HG03135 (cell line): Measurements from ENCODE around the gene TMEM205.
"Not testable (repeated sequence)": the region's sequence is repeated elsewhere in the genome, so short reads cannot be mapped to it uniquely, and the experiment has no call there.

ENCODE experiments used
- ATAC-seq: cut with Tn5 transposase; IDR thresholded peaks from one replicate; pipeline ENCODE4 v1.9.1; 2021; ENCODE audit warnings: mild to moderate bottlenecking, moderate library complexity; ENCODE audit not compliant: unreplicated experiment

TMEM205 gene

DNA sequence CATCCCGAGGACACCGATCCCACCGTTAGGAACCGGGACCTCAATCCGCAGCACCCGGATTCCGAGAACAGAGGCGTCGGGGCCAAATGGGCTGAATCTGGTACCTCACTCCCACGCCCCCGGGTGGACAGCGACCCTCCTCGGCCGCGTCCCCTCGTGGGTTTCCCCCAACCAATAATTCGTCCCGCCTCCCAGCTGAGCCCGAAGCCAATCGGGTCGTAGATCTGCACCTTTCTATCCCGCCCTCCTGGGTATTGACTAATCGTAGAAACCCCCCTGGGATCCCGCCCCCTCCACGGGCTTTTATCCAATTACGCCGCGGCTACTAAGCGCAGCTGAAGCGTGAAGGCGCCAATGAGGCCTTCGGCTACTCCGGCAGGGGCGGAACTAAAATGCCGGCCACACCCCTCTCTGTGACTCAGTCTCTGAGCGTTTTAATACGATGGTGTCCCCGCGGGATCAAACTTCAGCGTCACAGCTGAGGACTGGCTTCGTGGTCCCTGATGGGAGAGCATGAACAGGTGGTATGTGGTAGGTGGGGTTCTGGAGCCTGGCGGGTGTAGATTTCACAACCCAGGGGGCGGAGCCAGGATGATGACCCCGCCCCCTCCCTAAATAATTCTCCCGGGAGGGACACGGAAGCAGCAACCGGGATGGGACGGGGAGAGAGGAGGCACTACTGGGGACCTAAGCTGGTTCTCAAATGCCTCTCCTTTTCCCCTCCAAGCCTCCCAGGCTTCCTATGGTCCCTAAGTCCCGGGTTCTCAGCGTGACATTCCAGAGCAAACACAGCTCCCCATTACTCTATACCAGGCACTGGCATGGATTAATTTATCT lies at the start of gene TMEM205, which contains the start of gene CCDC159:
TMEM205 (minus strand) TSS at position 165 of the 837 bp plus-strand sequence. CDS start 649 bp downstream, outside the sequence.
CCDC159 (plus strand) TSS at position 416 of the 837 bp plus-strand sequence; CDS start at position 504, 88 bp downstream.
- peak; percentile 89 for ATAC-seq

DNA sequence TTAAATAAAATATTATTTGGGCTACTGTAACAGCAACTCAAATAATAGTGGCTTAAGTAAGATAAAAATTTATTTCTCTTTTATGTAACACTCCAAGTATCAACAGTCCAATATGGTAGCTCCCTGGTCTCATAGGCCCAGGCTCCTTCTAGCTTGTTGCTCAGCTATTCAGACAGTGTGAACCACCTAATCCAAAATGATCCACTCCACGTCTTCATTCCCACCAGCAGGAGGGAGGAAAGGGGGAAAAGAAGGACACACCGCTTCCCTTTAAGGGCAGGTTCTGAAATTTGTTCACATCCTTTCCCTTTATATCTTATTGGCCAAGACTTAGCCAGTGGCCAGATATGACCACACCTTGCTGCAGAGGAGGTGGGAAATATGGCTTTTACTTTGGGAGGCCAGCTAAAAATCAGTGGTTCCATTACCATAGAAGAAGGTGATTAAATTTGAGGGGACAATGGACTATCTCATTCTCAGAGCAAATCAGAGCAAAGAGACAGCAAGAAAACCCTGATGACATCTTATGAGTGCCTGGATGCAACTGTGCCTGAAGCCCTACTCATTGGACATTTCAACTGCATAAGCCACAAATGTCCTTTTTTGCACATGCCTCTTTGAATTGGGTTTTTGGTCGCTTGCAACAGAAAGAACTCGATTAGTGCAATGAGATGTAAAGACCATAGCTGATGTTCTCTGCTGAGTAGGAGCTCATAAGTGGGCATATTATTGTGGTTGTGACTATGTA lies 45.0 kb upstream of the TMEM205 start:
- no peak for ATAC-seq

DNA sequence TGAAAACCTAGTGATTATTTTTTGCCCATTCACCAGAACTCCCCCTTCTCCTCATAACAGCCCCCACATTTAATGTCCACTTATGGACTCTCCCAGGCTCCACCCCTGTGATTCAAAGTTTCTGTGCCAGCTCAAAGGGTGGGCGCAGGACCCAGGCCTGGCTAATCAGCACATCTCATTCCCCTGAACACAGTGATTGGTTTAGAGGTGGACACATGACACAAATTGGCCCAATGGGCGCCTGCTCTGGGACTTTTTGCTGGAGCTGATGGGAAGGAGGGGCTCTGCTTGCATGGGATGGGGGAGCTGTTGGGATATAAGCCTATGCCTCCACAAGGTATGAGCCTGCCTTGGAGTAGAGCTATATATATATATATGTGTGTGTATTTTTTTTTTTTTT lies 44.3 kb upstream of the TMEM205 start:
- ATAC-seq, result no peak

DNA sequence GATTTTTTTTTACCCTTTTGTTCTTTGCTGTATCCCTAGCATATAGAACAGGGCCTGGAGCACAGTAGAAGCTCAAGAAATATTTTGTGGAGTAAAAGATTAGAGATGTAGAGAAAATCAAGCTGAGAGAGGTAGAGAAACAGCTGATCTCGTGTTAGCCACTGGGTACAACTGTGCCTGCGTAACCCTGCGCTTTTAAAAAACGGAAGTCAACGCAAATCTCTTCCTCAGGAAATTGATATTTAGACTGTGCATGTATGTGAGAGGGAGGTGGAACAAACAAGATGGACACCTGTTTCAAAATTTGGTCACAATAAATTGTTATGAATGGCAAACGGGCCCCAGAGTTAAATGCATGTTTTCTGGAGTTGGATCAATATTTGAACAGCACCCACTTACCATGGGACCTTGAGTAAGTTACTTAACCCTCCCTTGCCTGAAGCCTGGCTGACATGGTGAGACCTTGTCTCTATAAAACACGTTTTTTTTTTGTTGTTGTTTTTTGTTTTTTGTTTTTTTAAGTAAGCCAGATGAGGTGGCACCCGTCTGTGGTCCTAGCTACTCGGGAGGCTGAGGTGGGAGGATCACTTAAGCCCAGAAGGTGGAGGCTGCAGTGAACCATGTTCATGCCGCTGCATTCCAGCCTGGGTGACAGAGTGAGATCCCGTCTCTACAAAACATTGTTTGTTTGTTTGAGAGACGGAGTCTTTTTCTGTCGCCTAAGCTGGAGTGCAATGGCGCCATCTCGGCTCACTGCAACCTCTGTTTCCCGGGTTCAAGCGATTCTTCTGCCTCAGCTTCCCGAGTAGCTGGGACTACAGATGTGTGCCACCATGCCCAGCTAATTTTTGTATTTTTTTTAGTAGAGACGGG lies 41.3 kb upstream of the TMEM205 start:
- no peak for ATAC-seq

DNA sequence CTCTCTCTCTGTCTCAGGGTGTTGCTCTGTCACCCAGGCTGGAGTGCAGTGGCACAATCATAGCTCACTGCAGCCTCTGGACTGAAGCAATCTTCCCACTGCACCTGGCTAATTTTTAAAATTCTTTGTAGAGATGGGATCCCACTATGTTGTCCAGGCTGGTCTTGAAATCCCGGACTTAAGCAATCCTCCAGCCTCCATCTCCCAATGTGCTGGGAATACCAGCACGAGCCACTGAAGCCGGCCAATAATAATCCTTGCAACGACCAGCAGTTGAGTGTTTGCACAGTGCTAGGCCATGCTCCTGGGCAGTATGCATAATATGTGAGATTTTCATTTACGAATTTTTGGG lies 38.7 kb upstream of the TMEM205 start:
- no peak for ATAC-seq

DNA sequence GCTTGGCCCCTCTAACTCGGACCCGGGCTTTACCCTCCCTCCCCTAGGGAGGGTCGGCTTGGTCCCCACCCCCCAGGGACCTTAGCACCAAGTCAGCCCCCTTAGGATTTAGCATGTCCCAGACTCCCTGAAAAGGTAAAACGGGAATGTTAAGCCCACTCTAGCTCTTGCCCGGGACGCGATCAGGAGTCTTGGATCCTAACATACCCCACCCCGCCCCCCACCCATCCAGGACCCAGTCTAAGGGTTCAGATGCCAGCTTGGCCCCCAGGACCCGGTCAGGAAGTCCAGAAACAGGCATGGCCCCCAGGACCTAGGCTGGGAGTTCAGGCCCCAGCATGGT lies 37.6 kb upstream of the TMEM205 start:
- no peak for ATAC-seq

DNA sequence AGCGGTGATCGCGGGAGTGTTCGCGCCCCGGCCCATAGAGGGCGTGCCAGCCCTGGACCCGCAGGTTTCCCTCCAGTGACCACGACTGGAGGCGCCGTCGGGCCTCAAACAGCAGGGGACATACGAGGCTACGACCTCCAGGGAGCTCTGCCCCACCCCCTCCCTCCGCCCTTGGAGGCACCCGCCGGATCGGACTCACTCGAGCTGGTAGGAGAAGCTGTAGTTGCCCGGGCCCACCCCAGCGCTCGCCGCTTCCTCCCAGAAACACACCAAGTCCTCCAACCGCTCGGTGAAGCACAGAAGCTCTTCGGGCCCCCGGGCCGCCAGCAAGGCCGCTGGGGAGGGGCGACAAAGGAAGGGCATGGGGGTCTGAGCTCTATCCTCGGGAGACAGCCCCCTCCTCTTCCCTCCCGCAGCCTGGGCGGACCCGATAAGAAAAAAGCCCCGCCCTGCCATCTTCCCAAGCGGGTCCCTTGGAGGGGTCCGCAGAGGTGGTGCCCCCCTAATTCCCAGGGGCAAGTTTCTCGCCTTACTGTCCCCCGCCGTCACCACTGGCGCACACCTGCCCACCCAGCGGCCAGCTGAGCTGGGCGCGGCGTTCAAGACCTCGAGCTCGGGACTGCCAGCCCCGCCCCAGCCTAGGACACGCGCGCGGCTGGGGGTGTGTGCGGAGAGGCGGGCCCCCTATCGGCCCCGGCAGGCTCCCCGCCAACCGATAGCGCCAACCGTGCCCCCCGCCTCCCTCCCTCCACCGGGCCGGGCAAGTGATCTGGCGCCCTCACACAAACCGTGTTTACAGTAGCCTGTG lies 37.0 kb upstream of the TMEM205 start:
- ATAC-seq, result no peak

DNA sequence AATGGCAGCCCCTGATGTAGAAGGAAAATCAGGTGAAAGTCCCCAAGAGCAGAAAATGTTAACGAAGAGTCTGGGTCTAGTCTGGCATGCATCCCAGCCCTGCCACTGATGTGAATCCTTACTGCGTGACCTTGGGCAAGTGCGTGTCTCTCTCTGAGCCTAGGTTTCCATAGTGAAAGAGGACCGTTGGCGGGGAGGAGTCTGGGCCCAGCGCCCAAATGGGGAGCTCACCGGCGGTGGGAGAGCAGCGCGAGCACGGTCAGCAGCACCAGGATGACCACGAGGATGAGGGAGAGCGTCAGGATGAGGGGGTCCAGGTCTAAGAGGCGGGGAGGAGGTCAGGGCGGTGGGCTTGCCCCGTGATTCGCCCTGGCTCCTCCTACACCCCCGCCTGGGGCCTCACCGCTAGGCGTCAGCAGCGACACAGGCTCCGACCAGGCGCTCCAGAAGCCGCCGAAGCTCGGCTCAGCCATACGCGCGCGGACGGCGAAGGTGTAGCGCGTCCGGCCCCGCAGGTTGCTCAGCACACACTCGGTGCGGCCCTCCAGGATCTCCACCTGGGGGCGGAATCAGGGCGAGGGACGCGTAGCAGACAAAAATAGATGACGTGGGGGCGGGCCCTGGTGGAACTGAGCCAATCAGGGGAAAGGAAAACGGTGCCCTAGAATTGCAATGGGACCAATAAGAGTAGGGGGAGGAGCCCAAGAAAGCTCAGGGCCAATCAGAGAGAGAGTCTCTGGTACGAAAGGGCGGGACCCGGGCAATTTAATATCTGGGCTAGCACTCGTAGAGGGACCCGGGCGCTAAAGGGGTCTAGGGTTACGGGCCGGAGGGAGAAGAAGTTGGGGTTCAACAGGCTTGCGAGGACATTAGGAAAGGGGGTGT lies 34.8 kb upstream of the TMEM205 start:
- ATAC-seq, result peak; percentile 67

DNA sequence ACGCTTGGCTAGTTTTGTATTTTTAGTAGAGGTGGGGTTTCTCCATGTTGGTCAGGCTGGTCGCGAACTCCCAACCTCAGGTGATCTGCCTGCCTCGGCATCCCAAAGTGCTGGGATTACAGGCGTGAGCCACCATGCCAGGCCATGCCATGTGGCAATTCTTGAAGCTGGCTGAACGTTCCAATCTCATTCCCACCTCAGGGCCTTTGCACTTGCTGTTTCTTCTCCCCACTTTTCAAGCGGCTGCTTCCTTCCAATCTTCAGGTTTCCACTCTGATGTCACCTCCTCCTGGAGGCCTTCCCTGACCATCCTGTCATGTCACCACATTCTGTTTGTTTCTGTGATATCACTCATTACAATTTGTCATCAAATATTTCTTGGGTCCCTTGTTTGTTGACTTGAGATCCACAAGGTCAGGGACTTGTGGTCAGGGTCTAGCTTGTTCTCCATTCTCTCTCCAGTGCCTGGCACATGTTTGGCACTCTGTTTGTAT lies 33.8 kb upstream of the TMEM205 start:
- ATAC-seq, result no peak

DNA sequence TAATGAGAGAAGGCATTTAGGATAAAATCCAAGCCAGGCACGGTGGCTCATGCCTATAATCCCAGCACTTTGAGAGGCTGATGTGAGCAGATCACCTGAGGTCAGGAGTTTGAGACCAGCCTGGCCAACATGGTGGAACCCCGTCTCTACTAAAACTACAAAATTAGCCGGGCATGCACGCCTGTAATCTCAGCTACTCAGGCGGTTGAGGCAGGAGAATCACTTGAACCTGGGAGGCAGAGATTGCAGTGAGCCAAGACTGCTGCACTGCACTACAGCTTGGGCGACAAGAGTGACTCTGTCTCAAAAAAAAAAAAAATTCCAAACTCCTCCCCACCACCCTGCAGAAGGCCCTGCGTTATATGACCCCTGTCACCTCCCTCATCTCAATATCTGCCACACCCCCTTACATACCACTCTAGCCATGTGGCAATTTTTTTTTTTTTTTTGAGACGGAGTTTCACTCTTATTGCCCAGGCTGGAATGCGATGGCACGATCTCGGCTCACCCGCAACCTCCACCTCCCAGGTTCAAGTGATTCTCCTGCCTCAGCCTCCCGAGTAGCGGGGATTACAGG lies 33.3 kb upstream of the TMEM205 start:
- ATAC-seq, result not testable (repeated sequence)

DNA sequence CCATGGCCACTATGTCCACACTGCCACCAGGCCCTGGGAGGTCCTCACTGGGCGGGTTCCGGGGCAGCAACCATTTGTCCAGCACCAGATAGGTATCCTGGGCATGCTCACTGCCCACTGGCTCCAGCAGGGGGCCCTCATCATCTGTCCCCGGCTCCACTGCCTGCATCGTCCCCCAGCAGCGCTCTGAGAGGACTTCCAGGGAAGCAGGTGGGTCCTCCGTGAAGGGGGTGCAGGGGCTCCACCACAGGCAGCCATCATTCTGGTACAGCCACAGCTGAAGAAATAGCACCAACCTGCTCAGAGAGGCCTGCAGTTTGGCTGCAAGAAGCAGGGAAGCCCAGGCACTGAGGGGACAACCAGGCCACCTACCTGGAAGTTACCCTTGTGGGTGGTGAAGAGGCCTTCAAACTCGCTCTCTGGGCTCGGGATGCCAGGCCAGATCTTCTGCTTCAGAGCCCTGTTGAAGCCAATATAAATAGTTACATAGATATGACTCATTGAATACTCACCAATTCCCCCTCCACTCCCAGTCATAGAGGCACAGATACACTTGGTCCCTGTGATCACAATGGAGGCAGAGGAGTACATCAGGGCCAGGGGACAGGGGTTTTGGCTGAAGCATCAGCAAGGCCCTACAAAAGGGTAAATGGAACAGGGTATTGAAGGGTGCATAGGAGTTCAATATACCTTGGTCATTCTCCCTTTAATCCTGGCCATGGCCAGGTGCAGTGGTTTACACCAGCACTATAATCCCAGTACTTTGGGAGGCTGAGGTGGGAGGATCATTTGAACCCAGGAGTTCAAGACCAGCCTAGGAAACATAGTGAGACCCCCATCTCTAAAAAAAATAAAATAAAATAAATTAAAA lies 32.5 kb upstream of the TMEM205 start:
- no peak for ATAC-seq

DNA sequence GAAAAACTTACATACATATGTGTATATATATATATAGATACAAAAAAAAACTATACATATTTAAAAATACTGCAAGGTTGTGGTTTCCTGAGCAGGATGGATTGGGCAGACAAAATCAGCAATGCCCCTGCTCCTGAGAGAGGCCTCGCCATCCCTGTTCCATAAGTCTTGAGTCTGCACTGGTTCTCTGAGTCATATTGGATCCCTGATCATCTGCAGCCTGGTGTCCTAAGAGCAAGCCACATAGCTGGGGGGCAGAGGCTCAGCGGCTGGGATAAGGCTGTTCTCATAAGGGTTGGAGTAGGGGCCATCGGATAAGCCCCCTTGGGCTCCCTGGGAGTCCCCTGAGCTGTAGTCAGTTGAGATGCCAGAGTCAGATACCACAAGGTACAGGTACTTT lies 31.7 kb upstream of the TMEM205 start:
- no peak for ATAC-seq

DNA sequence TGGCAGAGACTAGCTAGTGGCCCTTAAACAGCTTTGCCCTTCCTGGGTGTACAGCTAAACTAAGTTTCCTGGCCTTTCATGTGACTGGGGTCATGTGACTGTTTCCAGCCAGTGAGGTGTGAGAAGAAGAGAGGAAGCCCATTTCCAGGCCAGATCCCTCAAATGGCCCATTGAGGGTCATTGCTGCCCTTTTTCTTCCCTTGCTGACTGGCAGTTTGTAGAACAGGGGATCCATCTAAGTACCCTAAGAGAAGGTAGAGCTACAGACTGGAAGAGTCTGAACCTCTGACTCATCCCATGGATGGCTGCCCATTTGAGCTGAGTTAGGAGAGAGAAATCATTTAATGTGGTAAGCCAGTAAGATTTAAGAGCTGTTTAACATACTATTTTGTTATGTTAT lies 31.2 kb upstream of the TMEM205 start:
- ATAC-seq, result no peak

DNA sequence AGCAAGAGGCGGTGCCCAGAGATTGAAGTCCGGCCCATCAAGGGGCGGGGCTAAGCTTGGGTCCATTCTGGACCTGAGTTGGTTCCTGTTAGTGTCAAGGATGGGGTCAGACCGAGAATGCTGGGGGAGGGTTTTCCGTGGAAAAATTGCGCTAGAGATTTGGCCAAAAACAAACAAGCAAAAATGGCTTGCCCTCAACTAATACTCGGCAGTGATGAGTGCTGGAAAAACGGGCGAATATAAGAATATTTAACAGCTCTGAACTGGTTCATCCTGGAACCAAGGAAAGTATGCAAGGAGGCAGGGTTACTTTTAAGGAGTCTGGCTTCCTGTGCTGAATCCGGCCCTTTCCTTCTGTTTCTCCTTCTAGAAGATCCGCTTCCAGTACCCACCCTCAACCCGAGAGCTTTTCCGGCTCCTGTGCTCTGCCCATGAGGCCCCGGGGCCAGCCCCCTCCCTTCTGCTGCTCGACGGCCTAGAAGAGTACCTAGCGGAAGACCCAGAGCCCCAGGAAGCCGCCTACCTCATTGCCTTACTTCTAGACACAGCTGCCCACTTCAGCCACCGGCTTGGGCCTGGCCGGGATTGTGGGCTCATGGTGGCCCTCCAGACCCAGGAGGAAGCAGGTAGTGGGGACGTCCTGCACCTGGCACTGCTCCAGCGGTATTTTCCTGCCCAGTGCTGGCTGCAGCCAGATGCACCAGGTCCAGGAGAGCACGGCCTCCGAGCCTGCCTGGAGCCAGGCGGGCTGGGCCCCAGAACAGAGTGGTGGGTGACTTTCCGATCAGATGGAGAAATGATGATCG lies 29.3 kb upstream of the TMEM205 start:
- peak; percentile 27 for ATAC-seq

DNA sequence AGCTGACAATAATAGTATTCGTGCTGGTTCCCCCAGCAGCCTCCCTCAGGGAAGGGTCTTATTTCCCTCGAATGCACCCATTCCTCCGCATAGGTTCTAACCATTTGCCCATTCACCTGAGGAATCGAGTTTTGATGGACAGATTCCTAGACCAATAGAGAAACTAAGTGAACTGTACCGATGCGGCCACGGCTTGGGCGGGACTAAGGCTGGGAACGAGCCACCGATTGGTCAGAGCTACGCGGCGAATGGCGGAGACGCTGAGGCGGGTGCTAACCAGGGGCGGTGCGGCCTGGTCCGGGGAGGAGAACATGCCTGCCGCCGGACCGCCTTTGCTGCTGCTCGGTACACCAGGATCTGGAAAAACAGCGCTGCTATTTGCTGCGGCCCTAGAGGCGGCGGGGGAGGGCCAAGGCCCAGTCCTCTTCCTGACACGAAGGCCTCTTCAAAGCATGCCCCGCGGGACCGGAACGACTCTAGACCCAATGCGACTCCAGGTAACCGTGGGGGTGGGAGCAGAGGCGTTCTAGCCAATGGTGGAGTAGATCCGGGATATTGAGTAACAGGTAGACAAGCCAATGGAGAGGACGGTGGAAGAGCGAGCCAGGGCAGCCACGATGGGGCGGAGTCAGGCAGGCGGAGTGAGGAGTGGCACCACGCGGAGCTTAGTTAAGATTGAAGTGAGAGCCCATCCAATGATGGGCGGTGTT lies 28.5 kb upstream of the TMEM205 start, which contains the start of gene SWSAP1:
SWSAP1 (plus strand) TSS at position 234 of the 710 bp plus-strand sequence; CDS start at position 249, 15 bp downstream.
- ATAC-seq, result peak; percentile 83

DNA sequence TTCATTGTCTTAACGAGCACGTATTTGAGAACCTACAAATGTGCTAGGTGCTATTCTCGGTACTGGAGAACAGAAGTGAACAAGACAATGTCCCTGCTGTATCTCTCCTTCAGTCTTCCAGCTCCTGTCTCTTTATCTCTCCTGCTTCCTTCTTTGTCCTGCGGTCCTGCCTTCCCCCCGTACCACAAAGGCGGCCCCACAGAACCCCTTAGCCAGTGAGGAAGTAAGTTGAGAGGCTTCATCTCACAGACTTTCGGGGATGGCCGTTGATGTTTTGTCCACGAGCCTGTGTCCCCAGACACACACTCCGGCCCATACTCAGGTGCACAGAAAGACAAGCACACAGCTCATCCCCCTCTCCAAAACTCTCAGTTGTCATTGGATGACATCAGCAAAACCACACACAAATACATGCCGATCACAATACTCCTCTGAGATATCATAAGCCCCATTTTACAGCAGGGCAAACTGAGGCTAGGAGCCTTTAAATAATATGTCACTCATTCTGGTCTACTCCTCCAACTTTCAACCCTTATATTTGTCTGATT lies 27.9 kb upstream of the TMEM205 start:
- ATAC-seq, result no peak
